ENCODE measurements around the gene TP73. TPM values are rescaled to one million over a fixed set of nuclear protein-coding genes. Genes with fewer than 3 reads are reported as not detected.

TP73 gene
- total RNA-seq, 1 experiment from 2014 or later: 19.2 TPM

DNA sequence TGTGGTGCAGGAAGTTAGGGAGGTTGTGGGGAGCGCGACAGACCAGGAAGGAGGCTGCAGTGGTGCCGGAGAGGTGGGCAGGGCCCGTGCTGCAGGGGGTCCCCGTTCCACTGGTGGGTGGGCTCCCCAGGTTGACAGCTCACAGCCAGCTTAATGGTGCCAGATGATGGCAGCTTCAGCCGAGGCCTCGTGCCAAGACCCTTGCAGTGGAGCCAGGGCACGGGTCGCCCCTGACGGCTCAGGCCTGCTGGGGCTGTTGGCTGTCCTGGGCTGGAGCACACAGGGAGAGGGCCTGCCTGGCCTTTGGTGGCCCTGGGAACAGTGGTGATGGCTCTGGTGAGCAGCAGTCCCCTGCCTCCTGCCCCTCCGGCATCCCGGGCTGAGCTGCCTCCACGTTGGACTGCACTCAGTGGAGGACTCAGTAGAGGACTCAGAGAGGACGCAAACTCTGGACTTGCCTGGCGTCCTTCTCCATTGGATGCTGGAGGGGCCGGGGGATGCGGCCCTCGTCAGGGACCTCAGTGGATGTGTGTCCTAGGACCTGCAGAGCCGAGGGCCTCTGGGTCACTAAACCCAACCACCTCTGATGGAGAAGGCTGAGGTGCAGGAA is 53.1 kb downstream of the TP73 start:
- ChIA-PET CTCF (no interaction called here), RAD21 (ENCODE audit: low non-redundant PET in 1 of 2, low total read pairs in 2 of 2, uncharacterized antibody in 2 of 2, unreplicated experiment in 2 of 2) (no interaction called here), POLR2A (no interaction called here)
- Histone ChIP-seq H4K20me1 (ENCODE audit: insufficient read depth) (no peaks in the 10 kb centered on the region), H3K4me3 (replicated peaks in 1 of 2; ENCODE audit: low read depth in 1 of 2, low read length in 2 of 2) (no peak overlapping the region), H3K79me2 (ENCODE audit: insufficient read depth, low read length) (no peaks in the 10 kb centered on the region), H3K9ac (ENCODE audit: low read length) (no peak overlapping the region), H3K27me3 (ENCODE audit: insufficient read depth, low read length) (no peaks in the 10 kb centered on the region), H3K4me1 (ENCODE audit: control insufficient read depth in 1 of 2, insufficient read depth in 2 of 2, low read length in 2 of 2) (no peaks in the 10 kb centered on the region), H3K9me3 (ENCODE audit: control insufficient read depth in 1 of 2, insufficient read depth in 1 of 2, low read depth in 1 of 2, low read length in 2 of 2) (no peaks in the 10 kb centered on the region), H2AFZ (ENCODE audit: low read depth, low read length, poor library complexity, severe bottlenecking) (no peak overlapping the region), H3K27ac (ENCODE audit: low read depth, low read length) (no peak overlapping the region), H3K9me2 (ENCODE audit: insufficient read depth) (no peaks in the 10 kb centered on the region), H3K4me2 (ENCODE audit: low read length) (no peak overlapping the region), H3K36me3 (ENCODE audit: control insufficient read depth in 1 of 2, insufficient read depth in 2 of 2, low read length in 2 of 2) (no peaks in the 10 kb centered on the region)
- intact Hi-C loops (cut with micrococcal nuclease): no loop called here
- DNase-seq (ENCODE audit: low read depth, low spot score) (no peak), ATAC-seq (no peak)
- BruUV-seq (replicated peaks): no TSS peak
- no peak for TF ChIP-seq SP1 (IDR thresholded peaks at IDR 0.05; ENCODE audit: low read depth)
- no peak for TF ChIP-seq POLR2AphosphoS5 (IDR thresholded peaks at IDR 0.05; ENCODE audit: low read depth, low read length)
- TF ChIP-seq, protein P1, sequence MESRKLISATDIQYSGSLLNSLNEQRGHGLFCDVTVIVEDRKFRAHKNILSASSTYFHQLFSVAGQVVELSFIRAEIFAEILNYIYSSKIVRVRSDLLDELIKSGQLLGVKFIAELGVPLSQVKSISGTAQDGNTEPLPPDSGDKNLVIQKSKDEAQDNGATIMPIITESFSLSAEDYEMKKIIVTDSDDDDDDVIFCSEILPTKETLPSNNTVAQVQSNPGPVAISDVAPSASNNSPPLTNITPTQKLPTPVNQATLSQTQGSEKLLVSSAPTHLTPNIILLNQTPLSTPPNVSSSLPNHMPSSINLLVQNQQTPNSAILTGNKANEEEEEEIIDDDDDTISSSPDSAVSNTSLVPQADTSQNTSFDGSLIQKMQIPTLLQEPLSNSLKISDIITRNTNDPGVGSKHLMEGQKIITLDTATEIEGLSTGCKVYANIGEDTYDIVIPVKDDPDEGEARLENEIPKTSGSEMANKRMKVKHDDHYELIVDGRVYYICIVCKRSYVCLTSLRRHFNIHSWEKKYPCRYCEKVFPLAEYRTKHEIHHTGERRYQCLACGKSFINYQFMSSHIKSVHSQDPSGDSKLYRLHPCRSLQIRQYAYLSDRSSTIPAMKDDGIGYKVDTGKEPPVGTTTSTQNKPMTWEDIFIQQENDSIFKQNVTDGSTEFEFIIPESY (IDR thresholded peaks at IDR 0.05; ENCODE audit: extremely low read depth, insufficient replicate concordance, low read length): no peak

DNA sequence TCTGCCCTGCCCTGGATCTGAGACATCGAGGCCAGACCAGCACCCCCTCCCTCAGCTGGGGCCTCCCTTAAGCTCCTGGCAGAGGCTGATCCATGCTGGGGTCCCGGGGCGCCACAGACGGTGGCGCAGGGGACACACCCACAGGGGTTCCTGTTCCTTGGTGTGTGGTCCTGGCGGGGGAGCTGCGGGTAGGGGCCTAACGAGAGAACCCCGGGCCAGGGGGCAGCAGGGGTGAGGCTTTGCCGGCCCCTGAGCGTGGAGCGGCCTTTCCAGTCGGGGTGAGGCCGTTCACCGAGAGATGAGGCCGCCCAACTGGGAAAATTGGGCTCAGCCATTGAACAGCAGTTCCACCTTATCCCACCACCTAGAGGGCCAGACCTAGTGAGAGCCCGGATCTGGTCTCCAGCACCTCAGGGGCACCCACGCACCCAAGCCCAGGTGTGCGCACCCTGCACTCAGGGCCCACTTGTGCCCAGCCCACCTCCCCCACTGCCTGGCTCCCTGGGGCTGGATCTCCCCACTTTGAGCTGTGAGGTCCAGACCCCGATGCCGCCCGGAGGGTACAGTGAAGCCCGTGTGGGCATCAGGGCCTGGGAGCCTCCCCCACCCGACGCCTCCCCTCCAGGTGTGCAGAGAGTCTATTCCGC is 54.5 kb downstream of the TP73 start:
- DNase-seq (ENCODE audit: low read depth, low spot score): no peak
- intact Hi-C loops (cut with micrococcal nuclease): no loop called here
- Histone ChIP-seq H3K36me3 (ENCODE audit: control insufficient read depth in 1 of 2, insufficient read depth in 2 of 2, low read length in 2 of 2) (no peaks in the 10 kb centered on the region), H3K27me3 (ENCODE audit: insufficient read depth, low read length) (no peaks in the 10 kb centered on the region), H3K9me2 (ENCODE audit: insufficient read depth) (no peaks in the 10 kb centered on the region), H2AFZ (ENCODE audit: low read depth, low read length, poor library complexity, severe bottlenecking) (no peak overlapping the region), H3K4me3 (replicated peaks in 1 of 2; ENCODE audit: low read depth in 1 of 2, low read length in 2 of 2) (no peak overlapping the region), H3K4me1 (ENCODE audit: control insufficient read depth in 1 of 2, insufficient read depth in 2 of 2, low read length in 2 of 2) (no peaks in the 10 kb centered on the region), H3K79me2 (ENCODE audit: insufficient read depth, low read length) (no peaks in the 10 kb centered on the region), H3K27ac (ENCODE audit: low read depth, low read length) (no peak overlapping the region), H4K20me1 (ENCODE audit: insufficient read depth) (no peaks in the 10 kb centered on the region), H3K9me3 (ENCODE audit: control insufficient read depth in 1 of 2, insufficient read depth in 1 of 2, low read depth in 1 of 2, low read length in 2 of 2) (no peaks in the 10 kb centered on the region), H3K9ac (ENCODE audit: low read length) (no peak overlapping the region), H3K4me2 (ENCODE audit: low read length) (no peak overlapping the region)
- no peak for ATAC-seq
- ChIA-PET RAD21 (ENCODE audit: low non-redundant PET in 1 of 2, low total read pairs in 2 of 2, uncharacterized antibody in 2 of 2, unreplicated experiment in 2 of 2) (no interaction called here), CTCF (no interaction called here), POLR2A (no interaction called here)
- no TSS peak for BruUV-seq (replicated peaks)
- TF ChIP-seq EGR1 (IDR thresholded peaks at IDR 0.05; ENCODE audit: low read depth) (no peak), CBX3 (IDR thresholded peaks at IDR 0.05; ENCODE audit: low read depth) (no peak)
